AG10803 (cell line): Measurements from ENCODE around the gene DPT.

Experiments
- DNase-seq: peaks from one replicate; pipeline ENCODE4 v3.0.0; 2010; ENCODE audit warnings: low read depth
- H3K4me3 ChIP-seq: 2 replicates; pipeline ENCODE4 v1.5.1; 2011; ENCODE audit warnings: mild to moderate bottlenecking, low read length, control low read depth
- CTCF ChIP-seq: conservative IDR thresholded peaks from 2 replicates; pipeline ENCODE4 v1.5.1; 2011; ENCODE audit warnings: mild to moderate bottlenecking, low read length, control low read depth, inconsistent platforms

The DPT gene

GRCh38 chr1:168755800-168756418 is 26.9 kb upstream of the DPT start:
- no peak for TF ChIP-seq CTCF
- H3K4me3 ChIP-seq = no peak overlapping the region
- no peak for DNase-seq

DNA sequence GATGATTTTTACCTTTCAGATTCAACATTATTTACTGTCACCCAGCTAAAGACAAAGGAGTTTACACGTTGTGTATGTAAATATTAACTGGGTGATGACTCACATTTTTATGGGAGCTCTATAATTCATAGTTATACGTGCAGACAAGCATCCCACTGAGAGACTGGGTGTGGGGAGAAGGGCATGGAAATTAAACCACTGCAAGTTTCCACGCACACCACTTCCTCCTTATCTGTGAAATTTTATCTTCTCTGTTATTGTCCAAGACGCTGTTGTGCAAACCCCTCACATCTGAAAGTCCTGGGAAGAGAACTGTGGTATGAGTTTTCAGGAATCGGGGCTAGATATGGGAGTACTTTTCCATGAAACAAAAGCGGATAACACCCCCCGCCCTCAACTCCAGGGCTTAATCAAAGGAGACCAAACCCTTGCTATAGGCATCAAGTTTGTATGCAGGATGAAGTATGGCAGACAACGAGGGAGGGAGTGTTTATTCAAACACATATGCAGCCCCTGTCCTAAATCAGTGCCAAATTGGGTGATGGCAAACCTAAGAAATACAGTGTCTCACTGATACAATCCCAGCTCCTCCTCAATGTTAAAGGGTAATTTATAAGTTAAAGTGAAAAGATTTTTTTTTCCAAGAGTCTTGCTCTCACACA is 23.3 kb upstream of the DPT start:
- DNase-seq = no peak
- no peak overlapping the region for H3K4me3 ChIP-seq
- no peak for TF ChIP-seq CTCF

- no peak overlapping the region for H3K4me3 ChIP-seq
- DNase-seq = no peak
- TF ChIP-seq CTCF = no peak
These were observed 22.2 kb upstream of the DPT start for GRCh38 chr1:168751195-168751650.

- no peak overlapping the region for H3K4me3 ChIP-seq
- DNase-seq = no peak
- TF ChIP-seq CTCF = no peak
These were observed 14.1 kb upstream of the DPT start for GRCh38 chr1:168742994-168743650.

DNA sequence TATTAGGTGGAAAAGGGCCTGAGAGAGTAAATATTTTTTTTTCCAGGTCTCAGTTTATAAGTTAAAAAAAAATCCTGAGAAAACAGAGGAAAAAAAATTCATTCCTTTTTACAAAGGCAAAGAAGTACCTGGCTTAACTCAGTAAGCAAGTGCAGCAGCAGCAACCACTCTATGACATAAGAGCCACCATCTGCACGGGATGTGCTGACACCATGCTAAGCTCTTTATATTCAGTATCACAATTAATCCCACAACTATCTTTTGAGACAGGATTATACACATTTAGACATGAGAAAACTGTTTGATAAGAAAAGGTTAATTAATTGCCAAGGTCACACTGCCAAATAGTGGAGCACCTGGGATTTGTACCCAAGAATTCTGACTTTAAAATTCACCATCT is 13.4 kb upstream of the DPT start:
- no peak overlapping the region for H3K4me3 ChIP-seq
- no peak for DNase-seq
- no peak for TF ChIP-seq CTCF

- DNase-seq = no peak
- no peak overlapping the region for H3K4me3 ChIP-seq
- no peak for TF ChIP-seq CTCF
These were observed 10.9 kb upstream of the DPT start for GRCh38 chr1:168739908-168740307.

DNA sequence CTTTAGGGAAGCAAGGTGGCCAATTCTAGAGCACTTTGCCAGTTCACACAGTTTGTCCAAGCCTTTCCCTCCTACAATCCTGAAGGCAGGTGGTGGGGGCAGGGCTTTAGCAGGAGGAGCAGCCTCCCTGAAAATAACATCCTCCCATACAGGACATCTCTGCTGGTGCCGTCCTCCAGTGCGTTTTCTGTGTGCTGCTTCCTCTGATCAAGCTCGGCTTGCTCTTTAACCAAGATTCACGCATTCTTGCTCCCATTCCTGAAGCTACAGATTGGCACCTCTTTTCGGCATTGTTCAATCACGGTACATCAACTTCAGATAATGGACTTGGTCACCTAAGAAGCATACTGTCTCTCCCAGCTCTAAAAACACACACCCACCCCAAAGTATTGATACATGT is 7.5 kb upstream of the DPT start:
- no peak for TF ChIP-seq CTCF
- DNase-seq = no peak
- H3K4me3 ChIP-seq = no peak overlapping the region
